Activated T-cell treated with anti-CD3 and anti-CD28 coated beads, Interleukin-2, amount 50 U/mL, for 72 hours (primary cell): ENCODE data around the gene TAF4. TPM values are rescaled to one million over a fixed set of nuclear protein-coding genes. Genes with fewer than 3 reads are reported as not detected.

ENCODE experiments used
- ATAC-seq, 2 donors: fragments of 150-1000 bp; cut with Tn5 transposase; replicated peaks in 1 of 2; 2 replicates each; pipeline ENCODE4 v1.10.0; 2021; ENCODE audit warnings: moderate library complexity in 2 of 2, mild to moderate bottlenecking in 1 of 2
- DNase-seq, 2 donors: peaks; one replicate each; pipeline ENCODE4 v3.0.0; 2021 to 2022; ENCODE audit warnings: mixed read lengths in 1 of 2
- H3K27ac Mint-ChIP-seq: one replicate; pipeline ENCODE4 v1.8.0; 2022; ENCODE audit warnings: mild to moderate bottlenecking, moderate library complexity, mixed read lengths
- H3K27me3 Mint-ChIP-seq: one replicate; pipeline ENCODE4 v1.8.0; 2022; ENCODE audit warnings: low read depth, mixed read lengths
- H3K36me3 Mint-ChIP-seq, 2 donors: one replicate each; pipeline ENCODE4 v1.8.0; 2022; ENCODE audit warnings: mixed read lengths in 2 of 2, mild to moderate bottlenecking in 1 of 2; ENCODE audit not compliant: insufficient read depth in 2 of 2
- H3K4me1 Mint-ChIP-seq: one replicate; pipeline ENCODE4 v1.8.0; 2022; ENCODE audit warnings: low read depth, mixed read lengths
- H3K4me3 Mint-ChIP-seq, 2 donors: one replicate each; pipeline ENCODE4 v1.8.0; 2022; ENCODE audit warnings: mild to moderate bottlenecking in 2 of 2, mixed read lengths in 2 of 2, moderate library complexity in 2 of 2
- H3K9me3 Mint-ChIP-seq, 2 donors: one replicate each; pipeline ENCODE4 v1.8.0; 2022; ENCODE audit warnings: mixed read lengths in 2 of 2
- total RNA-seq, 2 donors: library from RNA; stranded (reverse); gene quantifications; one replicate each; pipeline ENCODE4 v1.2.3, GENCODE V29; 2022

Gene TAF4
- total RNA-seq, 2 donors from 2014 or later, result 15.7 to 21.5 TPM

GRCh38 chr20:61933481-61933950 is 132.2 kb downstream of the TAF4 start:
- no peaks in the 10 kb centered on the region for H3K36me3 Mint-ChIP-seq
- ATAC-seq (no peak), DNase-seq (no peak)
- H3K4me3 Mint-ChIP-seq, result no peak overlapping the region
- H3K27me3 Mint-ChIP-seq, result no peaks in the 10 kb centered on the region
- H3K4me1 Mint-ChIP-seq, result no peaks in the 10 kb centered on the region
- H3K9me3 Mint-ChIP-seq, result no peaks in the 10 kb centered on the region
- no peak overlapping the region for H3K27ac Mint-ChIP-seq

GRCh38 chr20:61932711-61933480 is 132.8 kb downstream of the TAF4 start:
- ATAC-seq, result no peak
- no peaks in the 10 kb centered on the region for H3K36me3 Mint-ChIP-seq
- no peaks in the 10 kb centered on the region for H3K9me3 Mint-ChIP-seq
- no peak overlapping the region for H3K4me3 Mint-ChIP-seq
- no peak overlapping the region for H3K27ac Mint-ChIP-seq
- DNase-seq, result no peak
- H3K27me3 Mint-ChIP-seq, result no peaks in the 10 kb centered on the region
- H3K4me1 Mint-ChIP-seq, result no peaks in the 10 kb centered on the region

GRCh38 chr20:61932199-61932592 is 133.5 kb downstream of the TAF4 start:
- ATAC-seq (no peak), DNase-seq (no peak)
- Mint-ChIP-seq H3K27ac (no peak overlapping the region), H3K4me1 (no peaks in the 10 kb centered on the region), H3K27me3 (no peaks in the 10 kb centered on the region), H3K36me3 (no peaks in the 10 kb centered on the region), H3K9me3 (no peaks in the 10 kb centered on the region), H3K4me3 (no peak overlapping the region)

- no peak overlapping the region for H3K27ac Mint-ChIP-seq
- no peak overlapping the region for H3K4me3 Mint-ChIP-seq
- H3K36me3 Mint-ChIP-seq, result no peaks in the 10 kb centered on the region
- no peaks in the 10 kb centered on the region for H3K9me3 Mint-ChIP-seq
- H3K27me3 Mint-ChIP-seq, result no peaks in the 10 kb centered on the region
- H3K4me1 Mint-ChIP-seq, result no peaks in the 10 kb centered on the region
- DNase-seq (no peak), ATAC-seq (no peak)
Measured at GRCh38 chr20:61931476-61932198, 134.0 kb downstream of the TAF4 start.

GRCh38 chr20:61930776-61931475 is 134.8 kb downstream of the TAF4 start:
- Mint-ChIP-seq H3K27me3 (no peaks in the 10 kb centered on the region), H3K4me1 (no peaks in the 10 kb centered on the region), H3K36me3 (no peaks in the 10 kb centered on the region), H3K4me3 (no peak overlapping the region), H3K27ac (no peak overlapping the region), H3K9me3 (no peaks in the 10 kb centered on the region)
- DNase-seq (no peak), ATAC-seq (no peak)

- Mint-ChIP-seq H3K27ac (no peak overlapping the region), H3K9me3 (no peaks in the 10 kb centered on the region), H3K4me1 (no peaks in the 10 kb centered on the region), H3K27me3 (no peaks in the 10 kb centered on the region), H3K36me3 (no peaks in the 10 kb centered on the region), H3K4me3 (no peak overlapping the region)
- ATAC-seq, result no peak
- no peak for DNase-seq
Measured at GRCh38 chr20:61929971-61930666, 135.6 kb downstream of the TAF4 start.

GRCh38 chr20:61929561-61929960 is 136.1 kb downstream of the TAF4 start:
- Mint-ChIP-seq H3K27me3 (no peaks in the 10 kb centered on the region), H3K4me1 (no peaks in the 10 kb centered on the region), H3K27ac (no peak overlapping the region), H3K36me3 (no peaks in the 10 kb centered on the region), H3K9me3 (no peaks in the 10 kb centered on the region), H3K4me3 (no peak overlapping the region)
- DNase-seq, result no peak
- ATAC-seq, result no peak

GRCh38 chr20:61927826-61928541 is 137.7 kb downstream of the TAF4 start:
- no peaks in the 10 kb centered on the region for H3K27me3 Mint-ChIP-seq
- ATAC-seq (no peak), DNase-seq (no peak)
- no peaks in the 10 kb centered on the region for H3K4me1 Mint-ChIP-seq
- H3K36me3 Mint-ChIP-seq, result no peaks in the 10 kb centered on the region
- no peak overlapping the region for H3K27ac Mint-ChIP-seq
- no peaks in the 10 kb centered on the region for H3K9me3 Mint-ChIP-seq
- no peak overlapping the region for H3K4me3 Mint-ChIP-seq

GRCh38 chr20:61927193-61927825 is 138.4 kb downstream of the TAF4 start:
- Mint-ChIP-seq H3K36me3 (no peaks in the 10 kb centered on the region), H3K9me3 (no peaks in the 10 kb centered on the region), H3K27me3 (no peaks in the 10 kb centered on the region), H3K27ac (no peak overlapping the region), H3K4me3 (no peak overlapping the region), H3K4me1 (no peaks in the 10 kb centered on the region)
- ATAC-seq (no peak), DNase-seq (no peak)

GRCh38 chr20:61926796-61927192 is 138.9 kb downstream of the TAF4 start:
- no peak overlapping the region for H3K27ac Mint-ChIP-seq
- no peaks in the 10 kb centered on the region for H3K9me3 Mint-ChIP-seq
- H3K4me1 Mint-ChIP-seq, result no peaks in the 10 kb centered on the region
- ATAC-seq, result no peak
- no peaks in the 10 kb centered on the region for H3K36me3 Mint-ChIP-seq
- H3K4me3 Mint-ChIP-seq, result no peak overlapping the region
- no peak for DNase-seq
- no peaks in the 10 kb centered on the region for H3K27me3 Mint-ChIP-seq

- ATAC-seq, result no peak
- Mint-ChIP-seq H3K4me1 (no peaks in the 10 kb centered on the region), H3K27ac (no peak overlapping the region), H3K27me3 (no peaks in the 10 kb centered on the region), H3K4me3 (no peak overlapping the region), H3K9me3 (no peaks in the 10 kb centered on the region), H3K36me3 (no peaks in the 10 kb centered on the region)
- DNase-seq, result no peak
Measured at GRCh38 chr20:61926253-61926613, 139.4 kb downstream of the TAF4 start.

- H3K36me3 Mint-ChIP-seq, result peaks cover 2 to 3% of the 10 kb centered on the region in 2 donors
- H3K4me1 Mint-ChIP-seq, result no peaks in the 10 kb centered on the region
- ATAC-seq (no peak), DNase-seq (no peak)
- no peak overlapping the region for H3K4me3 Mint-ChIP-seq
- H3K9me3 Mint-ChIP-seq, result no peaks in the 10 kb centered on the region
- H3K27ac Mint-ChIP-seq, result no peak overlapping the region
- no peaks in the 10 kb centered on the region for H3K27me3 Mint-ChIP-seq
Measured at GRCh38 chr20:61925555-61926252, 140.0 kb downstream of the TAF4 start.
